NCI-H526 treated with DMSO at 0.1 percent for 48 hours (cell line): Measurements from ENCODE around the gene CD2AP.
A peak's percentile ranks its signal among the peaks of the same experiment; 100 is the strongest.
"Not testable (repeated sequence)": the region's sequence is repeated elsewhere in the genome, so short reads cannot be mapped to it uniquely, and the experiment has no call there.

ENCODE experiments used
- DNase-seq: peaks from one replicate; lab custom pipeline; 2025; lab: John Stamatoyannopoulos, UW

Gene CD2AP

DNA sequence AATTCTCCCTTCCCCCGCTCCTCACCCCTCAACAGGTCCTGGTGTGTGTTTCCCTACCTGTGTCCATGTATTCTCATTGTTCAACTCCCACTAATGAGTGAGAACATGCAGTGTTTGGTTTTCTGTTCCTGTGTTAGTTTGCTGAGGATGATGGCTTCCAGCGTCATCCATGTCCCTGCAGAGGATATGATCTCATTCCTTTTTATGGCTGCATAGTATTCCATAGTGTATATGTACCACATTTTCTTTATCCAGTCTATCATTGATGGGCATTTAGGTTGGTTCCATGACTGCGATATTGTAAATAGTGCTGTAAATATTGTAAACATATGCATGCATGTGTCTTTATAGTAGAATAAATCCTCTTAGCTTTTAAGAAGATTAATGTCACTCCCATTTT is 89.0 kb downstream of the CD2AP start:
- DNase-seq = not testable (repeated sequence)

DNA sequence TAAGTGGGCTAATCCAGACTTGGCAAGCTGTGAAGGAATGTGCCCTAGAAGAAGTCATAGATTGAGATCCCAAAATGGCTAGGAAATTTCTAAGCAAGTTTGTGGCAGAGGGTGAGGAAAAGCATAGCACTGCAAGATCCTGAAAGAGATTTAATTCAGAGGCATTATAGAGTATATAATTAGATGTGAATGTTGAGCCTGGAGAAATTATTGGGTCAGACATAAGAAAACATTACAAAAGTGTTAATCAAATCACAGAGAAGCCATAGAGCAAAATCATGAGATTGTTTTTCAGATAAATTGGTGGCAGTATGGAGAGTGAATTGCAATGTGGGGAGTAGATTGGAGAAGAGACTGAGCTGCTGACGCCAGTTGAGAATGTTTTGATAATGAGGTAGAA is 90.0 kb downstream of the CD2AP start:
- no peak for DNase-seq

DNA sequence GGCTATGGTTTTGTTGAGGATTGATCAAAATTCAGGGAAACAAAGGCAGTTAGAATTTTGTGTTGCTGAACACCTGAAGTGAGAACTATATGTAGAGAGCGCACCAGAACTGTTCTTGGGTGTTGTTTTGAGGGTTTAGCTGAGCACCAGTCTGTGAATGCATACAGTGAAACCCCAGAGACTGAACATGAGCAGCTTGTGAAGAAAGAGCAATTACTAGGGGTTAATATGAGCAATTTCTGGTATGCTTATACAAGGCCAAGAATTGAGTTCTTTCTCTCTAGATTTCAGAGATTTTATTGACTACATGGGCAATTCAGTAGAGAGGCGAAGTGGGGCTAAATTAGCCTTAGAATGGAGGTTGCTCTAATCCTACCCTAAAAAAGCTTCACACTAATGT is 93.9 kb downstream of the CD2AP start:
- DNase-seq = no peak

DNA sequence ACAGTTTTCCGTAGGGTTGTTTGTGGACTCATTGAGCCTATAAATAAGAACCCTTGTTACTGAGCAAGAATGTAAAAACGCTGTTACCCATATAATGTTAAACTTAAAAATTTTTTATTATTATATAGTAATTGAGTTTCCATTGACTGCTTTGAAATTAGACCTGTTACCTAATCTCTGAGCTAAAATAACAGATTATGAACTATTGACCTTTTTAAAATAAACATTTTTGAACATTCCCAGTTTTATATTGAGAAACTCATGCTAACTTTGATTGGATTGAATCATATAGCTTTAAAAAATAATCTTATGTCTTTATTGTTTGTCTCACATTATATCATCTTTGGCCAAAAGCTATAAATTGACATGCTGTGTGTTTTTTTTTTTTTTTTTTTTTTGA is 95.5 kb downstream of the CD2AP start:
- DNase-seq = no peak

DNA sequence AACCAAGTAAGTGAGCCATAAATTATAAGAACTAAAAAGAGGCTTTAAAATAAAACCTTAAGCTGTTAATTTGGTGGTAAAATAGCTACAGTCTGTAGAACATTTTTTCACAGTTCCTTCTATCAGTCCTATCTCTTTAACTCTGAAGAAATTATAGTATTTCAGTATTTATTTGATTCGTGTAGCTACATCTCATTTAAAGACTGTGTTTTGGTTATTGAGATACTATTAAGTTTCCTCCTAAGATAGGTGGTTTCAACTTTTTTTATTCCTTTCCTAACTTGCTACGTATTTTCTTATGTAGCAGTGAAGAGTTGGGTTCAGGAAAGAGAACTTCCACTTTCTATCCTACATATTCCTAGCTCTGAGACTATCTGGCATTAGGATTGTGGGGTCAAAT is 97.2 kb downstream of the CD2AP start:
- DNase-seq = no peak

DNA sequence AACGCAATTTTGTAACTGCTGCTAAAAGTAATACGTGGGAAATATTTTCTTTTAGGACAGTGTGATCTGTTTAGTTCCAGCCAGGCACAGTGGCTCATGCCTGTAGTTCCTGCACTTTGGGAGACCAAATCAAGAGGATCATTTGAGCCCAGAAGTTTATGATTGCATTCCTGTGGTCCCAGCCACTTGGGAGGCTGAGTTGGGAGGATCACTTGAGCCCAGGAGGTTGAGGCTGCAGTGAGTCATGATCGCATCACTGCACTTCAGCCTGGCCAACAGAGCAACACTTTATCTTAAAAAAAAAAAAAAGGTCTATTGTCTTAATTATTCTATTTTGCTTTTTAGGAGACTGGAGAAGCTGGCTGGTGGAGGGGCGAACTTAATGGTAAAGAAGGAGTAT is 101.5 kb downstream of the CD2AP start:
- DNase-seq = no peak

DNA sequence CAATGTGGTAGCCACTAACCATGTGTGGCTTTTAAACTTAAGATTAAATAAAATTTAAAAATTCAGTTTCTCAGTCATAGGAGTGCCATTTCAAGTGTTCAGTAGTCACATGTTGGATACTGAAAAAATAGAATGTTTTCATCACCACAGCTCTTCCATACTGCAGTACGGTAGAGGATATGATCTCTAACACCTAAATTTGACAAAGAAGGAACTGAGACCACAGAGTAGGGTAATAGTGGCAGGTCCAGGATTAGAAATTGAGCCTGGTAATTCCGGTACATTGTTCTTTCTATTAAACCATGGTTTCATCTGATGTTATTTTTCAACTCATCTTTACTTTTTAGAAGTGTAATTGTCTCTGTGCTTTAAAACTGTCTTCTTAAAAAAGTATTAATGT is 104.0 kb downstream of the CD2AP start:
- no peak for DNase-seq

DNA sequence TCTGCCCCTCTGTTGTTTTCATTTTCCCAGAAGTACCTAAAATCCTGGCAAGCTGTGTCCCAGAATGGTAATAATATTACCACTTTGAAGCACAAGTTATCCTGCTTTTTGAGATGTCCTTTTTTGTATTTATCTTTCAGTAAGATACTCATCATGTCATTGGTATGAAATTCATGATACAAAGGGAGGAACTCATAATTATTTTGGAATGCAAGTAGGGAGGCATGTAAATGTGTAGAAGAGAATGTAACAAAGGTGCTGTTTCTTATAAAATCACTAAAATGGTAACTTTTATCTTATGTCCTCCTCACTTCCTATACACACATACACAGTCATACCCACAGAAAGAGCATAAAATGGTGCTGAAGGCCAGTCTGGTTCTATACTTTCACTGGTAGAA is 109.9 kb downstream of the CD2AP start:
- no peak for DNase-seq

DNA sequence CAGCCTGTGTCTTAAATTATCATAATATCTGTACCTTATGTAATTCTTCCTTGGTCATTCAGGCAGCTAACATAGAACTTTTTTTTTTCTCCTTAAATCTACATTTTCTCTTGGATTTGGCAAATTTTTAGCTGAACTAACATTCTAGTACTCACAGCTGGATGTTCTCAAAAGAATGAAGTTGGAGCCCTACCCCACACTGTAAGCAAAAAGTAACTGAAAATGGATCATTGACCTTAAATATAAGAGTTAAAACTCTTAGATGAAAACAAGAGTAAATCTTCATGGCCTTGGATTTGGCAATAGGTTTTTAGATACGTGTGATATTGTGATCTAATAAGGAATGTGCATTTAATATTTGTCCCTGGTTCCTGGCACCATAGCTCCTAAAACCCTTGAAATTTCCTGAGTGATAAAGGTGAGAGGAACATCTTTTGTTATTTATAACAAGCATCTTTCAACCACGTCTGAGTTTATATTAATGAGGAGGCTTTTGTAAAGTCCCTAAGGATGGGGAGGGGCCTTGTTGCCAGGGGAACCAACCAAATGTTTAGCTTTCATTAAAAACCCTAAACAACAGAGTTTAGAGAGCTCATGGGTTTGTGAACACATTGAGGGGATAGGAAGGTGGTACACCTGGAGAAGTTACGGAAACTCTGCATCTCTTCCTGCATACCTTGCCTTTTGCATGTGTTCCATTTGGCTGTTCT is 114.7 kb downstream of the CD2AP start:
- DNase-seq = no peak

DNA sequence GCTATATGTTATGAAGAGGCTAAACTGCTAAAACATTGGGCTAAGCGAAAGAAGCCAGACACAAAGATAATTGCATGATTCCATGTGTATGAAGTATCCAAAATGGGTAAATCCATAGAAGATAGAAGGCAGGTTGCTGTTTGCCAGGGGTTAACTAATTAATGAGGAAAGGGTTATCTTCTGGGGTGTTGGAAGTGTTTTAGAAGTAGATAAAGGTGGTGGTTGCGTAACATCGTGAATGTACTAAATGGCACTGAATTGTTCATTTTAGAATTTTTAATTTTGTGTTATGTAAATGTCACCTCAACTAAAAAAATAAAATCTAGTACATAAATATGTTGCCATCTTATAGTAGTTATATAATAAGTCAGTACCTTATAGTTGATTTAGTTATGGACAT is 116.4 kb downstream of the CD2AP start:
- no peak for DNase-seq

DNA sequence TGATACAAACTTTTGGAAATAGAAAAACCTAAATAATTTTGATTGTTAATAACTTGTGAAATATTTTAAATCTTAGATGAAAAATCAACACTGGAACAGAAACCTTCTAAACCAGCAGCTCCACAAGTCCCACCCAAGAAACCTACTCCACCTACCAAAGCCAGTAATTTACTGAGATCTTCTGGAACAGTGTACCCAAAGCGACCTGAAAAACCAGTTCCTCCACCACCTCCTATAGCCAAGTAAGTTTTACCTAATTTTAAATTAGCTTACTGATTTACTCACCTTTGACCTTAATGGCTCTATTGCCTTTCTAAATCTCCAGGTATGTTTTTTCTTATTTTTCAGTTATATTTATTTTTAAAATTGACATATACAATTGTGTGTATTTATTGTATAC is 118.2 kb downstream of the CD2AP start:
- peak; percentile 1 for DNase-seq

DNA sequence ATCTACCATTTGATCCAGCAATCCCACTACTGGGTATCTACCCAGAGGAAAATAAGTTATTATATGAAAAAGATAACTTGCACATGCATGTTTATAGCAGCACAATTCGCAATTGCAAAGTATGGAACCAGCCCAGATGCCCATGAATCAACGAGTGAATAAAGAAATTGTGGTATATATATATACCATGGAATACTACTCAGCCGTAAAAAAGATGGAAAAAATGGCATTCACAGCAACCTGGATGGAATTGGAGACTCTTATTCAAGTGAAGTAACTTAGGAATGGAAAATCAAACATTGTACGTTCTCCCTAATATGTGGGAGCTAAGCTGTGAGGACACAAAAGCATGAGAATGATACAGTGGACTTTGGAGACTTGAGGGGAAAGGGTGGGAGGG is 120.8 kb downstream of the CD2AP start:
- no peak for DNase-seq

DNA sequence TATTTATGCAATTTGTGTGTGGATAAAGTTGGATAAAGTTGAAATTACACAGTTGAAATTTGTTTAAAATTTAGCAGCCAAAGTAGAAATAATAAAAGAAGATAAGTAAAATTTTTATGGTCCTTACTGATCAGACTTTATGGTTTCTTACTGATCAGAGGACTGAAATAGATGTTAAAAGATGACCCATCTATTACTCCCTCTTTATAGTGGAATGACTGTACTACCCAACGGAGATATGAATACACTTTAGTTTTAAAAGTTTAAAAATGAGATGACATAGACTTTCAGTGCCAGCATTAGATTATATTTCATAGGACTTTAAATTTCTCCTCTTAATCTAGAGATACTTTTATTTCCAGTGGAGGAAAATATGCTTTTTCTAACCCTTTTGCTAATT is 121.9 kb downstream of the CD2AP start:
- DNase-seq = no peak

DNA sequence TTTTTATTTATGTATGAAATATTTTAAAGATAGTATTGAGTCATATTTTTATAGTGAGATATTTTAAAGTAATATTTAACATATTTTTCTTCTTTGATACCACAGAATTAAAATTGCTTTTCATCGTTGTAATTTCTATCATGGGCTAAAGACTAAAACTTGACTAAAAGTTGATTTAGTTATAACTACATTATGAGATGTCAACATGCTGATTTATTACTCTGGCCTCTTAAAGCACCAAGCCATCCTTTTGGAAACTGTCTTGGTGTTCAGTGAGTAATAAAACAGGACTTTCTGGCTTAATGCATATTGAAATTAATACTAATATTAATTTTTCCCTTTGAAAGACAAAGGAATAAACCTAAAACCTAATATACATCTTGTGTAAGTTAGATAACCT is 125.6 kb downstream of the CD2AP start:
- no peak for DNase-seq

DNA sequence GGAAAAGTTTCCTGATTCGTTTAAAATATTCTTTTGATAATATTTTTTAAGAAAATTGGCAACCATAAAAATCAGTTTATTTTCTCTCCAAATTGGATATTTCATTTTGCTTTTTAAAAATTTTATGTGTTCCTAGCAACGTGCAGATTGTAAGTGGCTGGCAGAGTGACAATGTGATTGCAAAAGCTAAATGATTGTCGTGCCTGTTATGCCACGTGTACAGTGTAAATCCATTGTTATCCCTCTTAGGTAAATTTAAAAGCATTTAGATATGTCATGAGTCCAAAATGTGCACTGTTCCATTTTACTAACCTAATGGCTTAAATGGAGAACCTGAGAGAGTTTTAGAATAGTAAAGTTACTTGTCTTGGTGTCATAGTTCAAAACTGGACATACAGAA is 126.4 kb downstream of the CD2AP start:
- DNase-seq = no peak

DNA sequence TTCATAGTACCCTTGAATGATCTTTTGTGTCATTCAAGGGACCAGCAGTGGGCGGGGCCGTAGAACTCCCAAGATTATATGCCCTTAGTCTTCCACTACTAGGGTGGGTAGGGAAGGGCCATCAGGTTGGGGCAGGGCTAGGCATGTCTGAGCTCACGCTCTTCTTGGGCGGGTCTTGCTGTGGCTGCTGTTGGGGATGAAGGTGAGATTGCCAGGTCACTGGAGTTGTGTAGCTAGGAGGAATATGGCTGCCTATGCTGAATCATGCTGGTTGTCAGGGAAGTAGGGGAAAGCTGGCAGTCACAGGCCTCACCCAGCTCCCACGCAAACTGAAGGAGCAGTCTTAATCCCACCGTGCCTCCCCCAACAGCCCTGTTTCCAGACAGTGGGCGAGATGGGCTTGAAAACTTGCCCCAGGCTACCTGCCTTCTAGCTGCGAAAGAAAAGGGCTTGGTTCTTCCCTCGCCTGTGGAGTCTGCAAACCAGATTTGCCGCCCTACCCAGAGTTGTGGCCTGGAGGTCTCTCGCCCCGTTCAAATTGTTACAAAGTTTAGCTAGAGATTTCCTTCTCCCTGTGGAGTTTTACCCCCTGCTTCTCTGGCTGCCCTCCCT is 144.4 kb downstream of the CD2AP start:
- no peak for DNase-seq

DNA sequence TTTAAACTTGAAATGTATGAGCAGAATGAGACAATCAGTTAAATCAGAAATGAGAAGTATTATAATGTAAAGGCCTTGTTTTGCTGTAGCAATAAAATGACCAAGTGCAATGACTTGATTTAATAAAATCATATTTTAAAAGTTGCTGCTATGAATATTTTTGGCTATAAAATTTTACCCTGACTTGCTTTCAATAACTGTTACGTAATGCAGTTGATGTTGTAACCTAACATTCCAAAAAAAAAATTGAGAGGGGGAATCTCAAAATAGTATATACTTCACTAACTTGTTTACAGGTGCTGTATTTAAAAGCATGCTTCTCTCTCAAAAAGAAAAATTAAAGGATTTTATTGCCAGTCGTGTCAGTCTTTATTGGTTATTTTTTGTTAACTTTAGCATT is 149.2 kb downstream of the CD2AP start:
- DNase-seq = no peak

DNA sequence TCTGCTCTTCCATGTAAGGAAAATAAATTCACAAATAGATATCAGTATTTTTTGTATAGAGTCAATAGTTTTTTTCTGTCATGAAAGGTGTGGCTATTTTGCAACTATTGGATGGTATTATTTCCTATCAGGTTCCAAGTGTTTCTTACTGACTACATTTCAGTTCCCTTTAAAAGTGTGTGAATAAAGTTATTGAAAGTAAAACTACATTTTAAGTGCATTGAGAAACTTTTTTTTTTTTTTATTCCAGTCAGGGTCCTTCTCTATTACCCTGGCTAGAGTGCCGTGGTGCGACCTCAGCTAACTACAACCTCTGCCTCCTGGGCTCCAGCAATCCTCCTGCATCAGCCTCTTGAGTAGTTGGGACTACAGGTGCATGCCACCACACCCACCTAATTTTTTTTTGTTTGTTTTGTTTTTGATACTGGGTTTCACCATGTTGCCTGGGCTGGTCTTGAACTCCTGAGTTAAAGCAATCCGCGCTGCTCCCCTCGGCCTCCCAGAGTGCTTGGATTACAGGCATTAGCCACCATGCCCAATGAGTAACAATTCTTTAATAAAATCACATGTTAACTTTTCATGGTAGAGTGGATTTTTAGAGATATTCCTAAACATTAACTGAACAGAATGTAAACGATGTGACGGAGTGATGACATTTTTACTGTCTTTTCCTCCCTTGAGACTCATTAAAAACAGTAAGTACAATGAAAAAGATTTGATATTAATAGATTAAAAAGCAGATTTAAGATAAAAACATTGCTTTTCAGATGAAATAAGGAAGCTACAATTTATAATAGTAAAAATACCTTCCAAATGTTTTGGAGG is 151.1 kb downstream of the CD2AP start:
- DNase-seq = no peak

DNA sequence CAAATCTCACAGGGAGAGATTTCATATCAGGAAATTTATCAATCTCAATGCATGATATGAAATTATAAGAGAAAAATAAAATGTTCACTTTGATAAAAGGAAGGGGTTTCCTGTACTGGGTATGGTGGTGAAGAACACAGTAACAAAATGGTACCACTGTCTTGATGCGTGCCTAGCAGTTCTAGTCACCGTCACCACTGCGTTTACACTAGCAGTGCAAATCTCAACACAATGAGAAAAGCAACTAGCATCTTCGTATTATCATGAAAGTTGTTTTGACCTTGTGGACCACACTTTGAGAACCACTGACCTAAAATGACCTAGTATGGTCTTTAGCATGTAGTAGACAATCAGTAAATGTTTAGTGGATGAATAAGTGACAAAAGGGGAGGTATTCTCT is 152.4 kb downstream of the CD2AP start:
- DNase-seq = no peak

DNA sequence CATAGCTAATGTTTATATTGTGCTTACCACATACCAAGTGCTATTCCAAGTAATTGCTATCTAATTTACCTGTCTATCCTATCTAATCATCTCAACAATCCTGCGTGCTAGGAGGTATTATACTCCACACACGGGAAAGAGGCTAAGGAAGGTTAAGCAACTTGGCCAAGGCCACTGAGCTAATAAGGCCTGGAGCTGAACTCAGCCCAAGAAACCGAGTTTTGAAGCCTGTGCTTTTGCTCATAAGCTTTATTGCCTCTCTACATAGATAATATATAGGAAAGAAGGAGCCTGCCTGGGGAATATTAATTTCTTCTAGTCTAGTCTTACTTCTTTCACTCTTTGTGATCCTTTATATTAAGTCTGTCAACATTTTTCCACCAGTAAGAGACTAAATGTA is 153.0 kb downstream of the CD2AP start:
- no peak for DNase-seq

DNA sequence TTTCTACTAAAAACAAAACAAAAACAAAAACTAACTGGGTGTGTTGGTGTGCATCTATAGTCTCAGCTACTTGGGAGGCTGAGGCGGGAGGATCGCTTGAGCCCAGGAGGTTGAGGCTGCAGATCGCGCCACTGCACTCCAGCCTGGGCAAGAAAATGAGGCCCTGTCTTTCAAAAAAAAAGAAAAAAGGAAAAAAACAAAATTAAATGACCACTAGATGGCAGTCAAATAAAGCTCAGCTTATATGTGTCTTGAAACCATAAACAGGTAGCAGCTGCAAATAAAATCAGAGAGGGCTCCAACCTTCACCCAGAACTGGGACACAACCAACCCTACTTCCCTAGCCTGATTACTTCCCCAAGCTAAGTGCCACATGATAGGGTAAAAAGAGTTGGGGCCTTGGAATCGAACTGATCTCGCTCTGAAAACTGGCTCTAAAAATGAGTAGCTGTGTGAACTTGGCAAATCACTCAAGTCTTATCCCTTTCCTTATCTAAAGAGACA is 153.7 kb downstream of the CD2AP start:
- DNase-seq = peak; percentile 27

DNA sequence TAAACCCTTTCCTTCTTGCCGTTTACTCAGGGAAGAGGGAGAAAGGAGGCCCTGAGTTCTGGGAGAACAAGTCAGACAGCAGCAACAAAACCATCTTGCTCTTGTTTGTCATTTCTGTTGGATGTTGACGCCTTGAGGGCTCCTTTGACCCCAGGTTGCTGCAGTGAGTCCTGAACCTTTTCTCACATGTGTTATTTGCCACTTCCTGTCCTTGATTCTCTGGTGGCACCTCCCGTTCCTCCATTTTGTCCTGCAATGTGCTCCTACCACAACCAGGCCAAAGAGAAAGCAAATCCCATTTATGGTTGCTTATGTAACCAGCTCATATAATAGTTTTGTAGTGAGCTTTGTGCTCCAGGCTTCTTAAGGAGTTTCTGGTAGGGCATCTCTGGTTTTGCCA is 154.2 kb downstream of the CD2AP start:
- DNase-seq = no peak

DNA sequence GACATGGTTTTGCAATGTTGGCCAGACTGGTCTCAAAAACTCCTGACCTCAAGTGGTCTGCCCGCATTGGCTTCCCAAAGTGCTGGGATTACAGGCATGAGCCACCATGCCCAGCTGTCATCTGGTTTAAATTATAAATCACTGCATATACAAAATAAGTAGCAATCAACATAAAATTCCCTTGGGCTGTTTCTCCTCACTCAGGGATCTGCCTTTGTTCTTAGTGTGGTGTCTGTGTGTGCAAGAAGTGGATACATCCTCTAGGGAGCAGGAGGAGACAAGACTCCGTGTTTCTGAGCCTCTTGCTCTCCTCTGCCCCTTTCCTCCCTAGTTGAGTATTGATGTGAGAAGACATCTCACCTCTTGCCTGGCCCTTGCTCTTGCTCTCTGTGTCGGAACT is 155.6 kb downstream of the CD2AP start:
- DNase-seq = no peak
